HL-60 (cell line): ENCODE results near the gene NUDT3.

Experiments
- TF ChIP-seq, protein P1 (sequence below): IDR thresholded peaks from 2 replicates; pipeline ENCODE4 v1.6.1; 2012; ENCODE audit warnings: low read depth; ENCODE audit not compliant: insufficient replicate concordance
- TF ChIP-seq, protein P2 (sequence below): IDR thresholded peaks from one replicate; pipeline ENCODE4 v1.5.1; 2011; ENCODE audit warnings: low read length, control low read depth, inconsistent platforms; ENCODE audit not compliant: insufficient read depth

DNA sequence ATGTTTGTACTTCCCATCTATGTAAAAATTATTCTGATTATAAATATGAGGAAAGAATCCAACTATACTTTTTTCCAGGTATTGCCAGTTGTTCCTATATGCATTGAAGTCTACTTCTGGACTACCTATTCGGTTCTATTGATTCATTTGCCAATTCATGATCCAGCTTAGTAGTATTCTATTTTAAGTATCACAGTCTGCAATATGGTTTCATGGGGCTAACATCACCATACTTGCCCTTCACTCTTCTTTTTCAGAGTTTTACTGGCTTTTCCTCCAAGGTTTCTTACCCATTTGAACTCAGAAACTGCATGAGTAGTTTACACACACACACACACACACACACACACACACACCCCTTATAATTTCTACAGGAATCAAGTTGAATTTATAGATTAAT is 34.5 kb downstream of the NUDT3 start:
- TF ChIP-seq, protein P1, sequence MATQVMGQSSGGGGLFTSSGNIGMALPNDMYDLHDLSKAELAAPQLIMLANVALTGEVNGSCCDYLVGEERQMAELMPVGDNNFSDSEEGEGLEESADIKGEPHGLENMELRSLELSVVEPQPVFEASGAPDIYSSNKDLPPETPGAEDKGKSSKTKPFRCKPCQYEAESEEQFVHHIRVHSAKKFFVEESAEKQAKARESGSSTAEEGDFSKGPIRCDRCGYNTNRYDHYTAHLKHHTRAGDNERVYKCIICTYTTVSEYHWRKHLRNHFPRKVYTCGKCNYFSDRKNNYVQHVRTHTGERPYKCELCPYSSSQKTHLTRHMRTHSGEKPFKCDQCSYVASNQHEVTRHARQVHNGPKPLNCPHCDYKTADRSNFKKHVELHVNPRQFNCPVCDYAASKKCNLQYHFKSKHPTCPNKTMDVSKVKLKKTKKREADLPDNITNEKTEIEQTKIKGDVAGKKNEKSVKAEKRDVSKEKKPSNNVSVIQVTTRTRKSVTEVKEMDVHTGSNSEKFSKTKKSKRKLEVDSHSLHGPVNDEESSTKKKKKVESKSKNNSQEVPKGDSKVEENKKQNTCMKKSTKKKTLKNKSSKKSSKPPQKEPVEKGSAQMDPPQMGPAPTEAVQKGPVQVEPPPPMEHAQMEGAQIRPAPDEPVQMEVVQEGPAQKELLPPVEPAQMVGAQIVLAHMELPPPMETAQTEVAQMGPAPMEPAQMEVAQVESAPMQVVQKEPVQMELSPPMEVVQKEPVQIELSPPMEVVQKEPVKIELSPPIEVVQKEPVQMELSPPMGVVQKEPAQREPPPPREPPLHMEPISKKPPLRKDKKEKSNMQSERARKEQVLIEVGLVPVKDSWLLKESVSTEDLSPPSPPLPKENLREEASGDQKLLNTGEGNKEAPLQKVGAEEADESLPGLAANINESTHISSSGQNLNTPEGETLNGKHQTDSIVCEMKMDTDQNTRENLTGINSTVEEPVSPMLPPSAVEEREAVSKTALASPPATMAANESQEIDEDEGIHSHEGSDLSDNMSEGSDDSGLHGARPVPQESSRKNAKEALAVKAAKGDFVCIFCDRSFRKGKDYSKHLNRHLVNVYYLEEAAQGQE, result no peak
- TF ChIP-seq, protein P2, sequence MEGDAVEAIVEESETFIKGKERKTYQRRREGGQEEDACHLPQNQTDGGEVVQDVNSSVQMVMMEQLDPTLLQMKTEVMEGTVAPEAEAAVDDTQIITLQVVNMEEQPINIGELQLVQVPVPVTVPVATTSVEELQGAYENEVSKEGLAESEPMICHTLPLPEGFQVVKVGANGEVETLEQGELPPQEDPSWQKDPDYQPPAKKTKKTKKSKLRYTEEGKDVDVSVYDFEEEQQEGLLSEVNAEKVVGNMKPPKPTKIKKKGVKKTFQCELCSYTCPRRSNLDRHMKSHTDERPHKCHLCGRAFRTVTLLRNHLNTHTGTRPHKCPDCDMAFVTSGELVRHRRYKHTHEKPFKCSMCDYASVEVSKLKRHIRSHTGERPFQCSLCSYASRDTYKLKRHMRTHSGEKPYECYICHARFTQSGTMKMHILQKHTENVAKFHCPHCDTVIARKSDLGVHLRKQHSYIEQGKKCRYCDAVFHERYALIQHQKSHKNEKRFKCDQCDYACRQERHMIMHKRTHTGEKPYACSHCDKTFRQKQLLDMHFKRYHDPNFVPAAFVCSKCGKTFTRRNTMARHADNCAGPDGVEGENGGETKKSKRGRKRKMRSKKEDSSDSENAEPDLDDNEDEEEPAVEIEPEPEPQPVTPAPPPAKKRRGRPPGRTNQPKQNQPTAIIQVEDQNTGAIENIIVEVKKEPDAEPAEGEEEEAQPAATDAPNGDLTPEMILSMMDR, result no peak
